Activated T-helper 1 cell treated with anti-CD3 and anti-CD28 coated beads, Interleukin-2, amount 50 U/mL, for 16 hours (primary cell): ENCODE measurements around the gene PPFIA3.
A peak's percentile ranks its signal among the peaks of the same experiment; 100 is the strongest.
"Not testable (repeated sequence)": the region's sequence is repeated elsewhere in the genome, so short reads cannot be mapped to it uniquely, and the experiment has no call there.

Experiments
- DNase-seq, 2 donors: peaks; one replicate each; pipeline ENCODE4 v3.0.0-alpha.2; 2020; ENCODE audit warnings: low read depth in 1 of 2, low spot score in 1 of 2

Gene PPFIA3

GRCh38 chr19:49123285-49123684 lies 3.9 kb downstream of the PPFIA3 start:
- not testable (repeated sequence) for DNase-seq

- no peak for DNase-seq
Measured at GRCh38 chr19:49125025-49125731, 5.8 kb downstream of the PPFIA3 start.

- DNase-seq, result no peak
Measured at GRCh38 chr19:49126575-49126974, 7.2 kb downstream of the PPFIA3 start.

GRCh38 chr19:49127225-49127624 lies 7.9 kb downstream of the PPFIA3 start:
- DNase-seq, result not testable (repeated sequence)

GRCh38 chr19:49127674-49128544 lies 8.6 kb downstream of the PPFIA3 start:
- DNase-seq, result peak; percentile 82 to 88

- DNase-seq, result no peak
Measured at GRCh38 chr19:49128545-49129237, 9.3 kb downstream of the PPFIA3 start.

- no peak for DNase-seq
Measured at GRCh38 chr19:49129238-49129583, 9.9 kb downstream of the PPFIA3 start.

- DNase-seq, result no peak
Measured at GRCh38 chr19:49130325-49130724, 11.0 kb downstream of the PPFIA3 start.

GRCh38 chr19:49132974-49133609 lies 13.7 kb downstream of the PPFIA3 start:
- no peak for DNase-seq

GRCh38 chr19:49133621-49134454 lies 14.5 kb downstream of the PPFIA3 start:
- DNase-seq, result peak in 1 of 2 donors; percentile 27

- DNase-seq, result no peak
Measured at GRCh38 chr19:49135686-49136085, 16.3 kb downstream of the PPFIA3 start.

- DNase-seq, result no peak
Measured at GRCh38 chr19:49136771-49137171, 17.4 kb downstream of the PPFIA3 start.

GRCh38 chr19:49140951-49141350 lies 21.6 kb downstream of the PPFIA3 start:
- no peak for DNase-seq

- DNase-seq, result no peak
Measured at GRCh38 chr19:49141352-49141751, 22.0 kb downstream of the PPFIA3 start.

GRCh38 chr19:49142866-49143335 lies 23.6 kb downstream of the PPFIA3 start:
- DNase-seq, result peak in 1 of 2 donors; percentile 28

GRCh38 chr19:49145573-49146407 lies 26.4 kb downstream of the PPFIA3 start:
- DNase-seq, result peak; percentile 65 to 68

- not testable (repeated sequence) for DNase-seq
Measured at GRCh38 chr19:49146408-49146770, 27.0 kb downstream of the PPFIA3 start.

GRCh38 chr19:49148044-49148682 lies 28.8 kb downstream of the PPFIA3 start:
- no peak for DNase-seq
